K562 (cell line): Measurements from ENCODE around the gene FBLN2. TPM values are rescaled to one million over a fixed set of nuclear protein-coding genes. Genes with fewer than 3 reads are reported as not detected.
A peak's percentile ranks its signal among the peaks of the same experiment; 100 is the strongest.

Source experiments
- ATAC-seq: fragments of 200-7000 bp; cut with Tn5 transposase; 3 replicates; pipeline ENCODE4 v1.9.1; 2020; ENCODE audit warnings: moderate library complexity
- BruUV-seq: library from RNA; stranded (reverse); fragments of 400-500 nt; replicated peaks from 2 replicates; lab custom pipeline; 2021; lab: Mats Ljungman, UMichigan
- CTCF ChIA-PET: fragments of 300-600 bp; formaldehyde crosslinking; extraction: SDS; loops from one replicate; lab custom pipeline; 2021; ENCODE audit warnings: low intra/inter-chr PET ratio; lab: Yijun Ruan, JAX
- POLR2A ChIA-PET: fragments of 300-600, 350-650 bp; sonication (Branson Sonifier 250); formaldehyde crosslinking; extraction: SDS; loops from one replicate; lab custom pipeline; 2021; ENCODE audit warnings: antibody characterized with exemption, inconsistent platforms; lab: Yijun Ruan, JAX
- DNase-seq, 4 experiments: peaks; one replicate each; pipeline versions ENCODE4 v3.0.0 to v3.0.0-alpha.2; 2011 to 2018; ENCODE audit warnings: low spot score in 3 of 4, mixed read lengths in 3 of 4; ENCODE audit errors: extremely low read depth in 1 of 4
- FAIRE-seq: peaks from 2 replicates; lab custom pipeline; 2011; peaks lifted over from hg19 to GRCh38; lab: Jason Lieb, UNC
- H2AFZ ChIP-seq: 2 replicates; pipeline ENCODE4 v1.6.0; 2011; ENCODE audit warnings: low read depth, low read length, control low read depth, inconsistent platforms
- H3K27ac ChIP-seq: fragments of 200-600 bp; 3 replicates; pipeline ENCODE4 v1.8.0; 2011; ENCODE audit warnings: low read depth, mild to moderate bottlenecking, control low read depth, inconsistent platforms, low read length, moderate library complexity, mixed read lengths; ENCODE audit errors: extremely low read depth
- H3K27me3 ChIP-seq, 2 experiments: fragments of 300-600 bp in 1 of 2; 2 replicates in 1 of 2; 3 replicates in 1 of 2; pipeline versions ENCODE4 v1.6.0 to v1.8.0; 2011; ENCODE audit warnings: inconsistent platforms in 2 of 2, low read length in 2 of 2, mild to moderate bottlenecking in 1 of 2, mixed read lengths in 1 of 2, moderate library complexity in 1 of 2; ENCODE audit not compliant: control insufficient read depth in 2 of 2, insufficient read depth in 2 of 2
- H3K36me3 ChIP-seq: fragments of 300-600 bp; 3 replicates; pipeline ENCODE4 v1.8.0; 2011; ENCODE audit warnings: mild to moderate bottlenecking, low read length, inconsistent platforms; ENCODE audit not compliant: control insufficient read depth, insufficient read depth
- H3K4me1 ChIP-seq, 2 experiments: fragments of 200-600 bp in 1 of 2; replicated peaks in 1 of 2; 2 replicates in 1 of 2; 3 replicates in 1 of 2; pipeline versions ENCODE4 v1.5.1 to v1.8.0; 2011; ENCODE audit warnings: inconsistent platforms in 2 of 2, low read length in 2 of 2, mild to moderate bottlenecking in 1 of 2, mixed read lengths in 1 of 2, moderate library complexity in 1 of 2; ENCODE audit not compliant: control insufficient read depth in 2 of 2, insufficient read depth in 2 of 2
- H3K4me2 ChIP-seq: 2 replicates; pipeline ENCODE4 v1.6.1; 2011; ENCODE audit warnings: low read length, control low read depth, inconsistent platforms, mixed read lengths; ENCODE audit not compliant: insufficient read depth
- H3K4me3 ChIP-seq: fragments of 200-600 bp; sonication (generic), shearing (Covaris generic); 2 replicates; pipeline ENCODE4 v1.5.1; 2016; ENCODE audit warnings: control low read depth, inconsistent platforms
- H3K79me2 ChIP-seq: fragments of 200-600 bp; 3 replicates; pipeline ENCODE4 v1.8.0; 2011; ENCODE audit warnings: low read length, inconsistent platforms; ENCODE audit not compliant: control insufficient read depth, insufficient read depth
- H3K9ac ChIP-seq, 2 experiments: 2 replicates each; pipeline versions ENCODE4 v1.6.0 to v1.6.1; 2011; ENCODE audit warnings: low read depth in 2 of 2, low read length in 2 of 2, control low read depth in 1 of 2, inconsistent platforms in 1 of 2, mild to moderate bottlenecking in 1 of 2, mixed read lengths in 1 of 2; ENCODE audit not compliant: insufficient read depth in 1 of 2
- H3K9me1 ChIP-seq: one replicate; pipeline ENCODE4 v1.6.0; 2011; ENCODE audit warnings: inconsistent platforms, mild to moderate bottlenecking, low read length, moderate library complexity; ENCODE audit not compliant: control insufficient read depth, insufficient read depth
- H3K9me3 ChIP-seq: replicated peaks from 2 replicates; pipeline ENCODE4 v1.5.1; 2011; ENCODE audit warnings: low read depth, low read length, inconsistent platforms; ENCODE audit not compliant: control insufficient read depth, insufficient read depth
- H4K20me1 ChIP-seq: replicated peaks from 2 replicates; pipeline ENCODE4 v1.6.1; 2011; ENCODE audit warnings: low read length, inconsistent platforms, mixed read lengths; ENCODE audit not compliant: control insufficient read depth, insufficient read depth
- TRIM24 ChIP-seq, 2 experiments: fragments of 450-650 bp; IDR thresholded peaks; 2 replicates each; pipeline ENCODE4 v1.6.1; 2016
- WGBS: fragments of 100-300 bp; shearing (Covaris generic); methylation state at CpG from one replicate; pipeline ENCODE4 v1.1.6; 2016; ENCODE audit warnings: low coverage, mixed read lengths; ENCODE audit not compliant: insufficient coverage; ENCODE audit errors: missing lambda C conversion rate; 5-methylcytosine and 5-hydroxymethylcytosine counted together
- in situ Hi-C: fragments of 300-500 bp; cut with MboI; formaldehyde crosslinking; loops from 4 replicates; pipeline ENCODE4 v1.15.0; 2018; ENCODE audit warnings: inconsistent platforms, mixed read lengths
- intact Hi-C: fragments of 100-400 bp; cut with micrococcal nuclease; formaldehyde crosslinking; loops from 2 replicates; pipeline ENCODE4 v1.14.2; 2022
- polyA plus RNA-seq, 8 experiments: library from polyadenylated mRNA; depleted of rRNA in 4 of 8; stranded (reverse) in 5 of 8; unstranded in 3 of 8; fragments of >200 nt; fragmentation: Nextera tagmentation in 2 of 8; fragmentation: Illumina TruSeq in 1 of 8; extraction: Ambion mirVana in 2 of 8; extraction: Trizol in 1 of 8; gene quantifications; 2 replicates each; pipeline versions ENCODE4 v1.2.1 to v1.2.3, GENCODE V29; 2011 to 2014; ENCODE audit warnings: inconsistent platforms in 1 of 8, missing spikeins in 1 of 8
- total RNA-seq, 7 experiments: library from RNA; depleted of rRNA in 6 of 7; stranded (reverse); fragments of >200 nt in 6 of 7; fragmentation: Illumina TruSeq in 2 of 7; extraction: Trizol in 2 of 7; gene quantifications; 2 replicates each; pipeline versions ENCODE4 v1.2.1 to v1.2.3, GENCODE V29; 2011 to 2021; ENCODE audit warnings: low replicate concordance in 1 of 7
- TF ChIP-seq, protein P1 (sequence below): sonication (generic); formaldehyde crosslinking; IDR thresholded peaks from 2 replicates; pipeline ENCODE4 v1.9.0; 2022; ENCODE audit warnings: mild to moderate bottlenecking, missing genetic modification reagents

Gene FBLN2
- total and polyA plus RNA-seq, 9 of the 15 experiments (the other 6 are each of a cell fraction or from before 2014, with no cell fraction given): 0.03 to 0.10 (median 0.04) TPM; not detected in 6

DNA sequence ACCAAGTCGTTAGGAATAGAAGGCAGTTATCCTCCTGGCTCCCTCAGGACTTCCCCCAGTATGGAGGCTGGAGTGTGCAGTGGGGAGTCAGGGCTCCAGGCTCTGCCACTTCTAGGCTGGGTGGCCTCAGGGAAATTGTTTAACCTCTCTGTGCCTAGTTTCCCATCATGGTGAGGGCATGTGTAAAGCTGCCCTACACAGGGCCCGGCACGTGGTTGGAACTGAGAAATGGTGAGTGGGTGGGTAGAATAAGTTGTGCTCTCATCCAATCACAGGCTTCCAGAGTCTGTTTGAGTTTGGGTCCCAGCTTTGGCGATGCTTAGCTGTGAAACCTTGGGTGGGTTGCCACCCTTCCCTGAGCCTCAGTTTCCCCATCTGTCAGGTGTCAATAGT is 117.3 kb downstream of the FBLN2 start:
- in situ Hi-C loops: loop anchor here (25.0 kb wide), 1 partner anchor 1246 kb away; no protein-coding TSS in a partner anchor
- POLR2A ChIA-PET: no interaction called here
- no peak for ATAC-seq

More for the DNA sequence above, 117.3 kb downstream of the FBLN2 start:
- Histone ChIP-seq H3K4me3 (no peak overlapping the region), H3K79me2 (no peaks in the 10 kb centered on the region), H3K9ac (no peak overlapping the region), H3K9me1 (no peaks in the 10 kb centered on the region), H3K4me2 (no peak overlapping the region), H3K4me1 (peaks cover 0 to 4% of the 10 kb centered on the region in 2 experiments; a peak in 1 of 5 replicates), H4K20me1 (peaks cover 8% of the 10 kb centered on the region), H3K9me3 (no peaks in the 10 kb centered on the region), H3K36me3 (no peaks in the 10 kb centered on the region), H3K27ac (no peak overlapping the region), H3K27me3 (peaks cover 17 to 58% of the 10 kb centered on the region in 2 experiments; a peak in 4 of 5 replicates), H2AFZ (no peak overlapping the region)
- CTCF ChIA-PET: no interaction called here
- intact Hi-C loops: no loop called here
- no TSS peak for BruUV-seq
- 2% methylated on average over 4 of the region's 4 CpGs for WGBS
- TF ChIP-seq, protein P1, sequence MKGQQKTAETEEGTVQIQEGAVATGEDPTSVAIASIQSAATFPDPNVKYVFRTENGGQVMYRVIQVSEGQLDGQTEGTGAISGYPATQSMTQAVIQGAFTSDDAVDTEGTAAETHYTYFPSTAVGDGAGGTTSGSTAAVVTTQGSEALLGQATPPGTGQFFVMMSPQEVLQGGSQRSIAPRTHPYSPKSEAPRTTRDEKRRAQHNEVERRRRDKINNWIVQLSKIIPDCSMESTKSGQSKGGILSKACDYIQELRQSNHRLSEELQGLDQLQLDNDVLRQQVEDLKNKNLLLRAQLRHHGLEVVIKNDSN (CRISPR knock-in tag): peak; percentile 47
- TF ChIP-seq TRIM24 (IDR thresholded peaks at IDR 0.05): no peak
- no peak for DNase-seq
- no peak for FAIRE-seq
